Neural cell (in vitro differentiated cells): ENCODE data around the gene DPH6.

Experiments used
- CTCF ChIP-seq: fragments of 450-650 bp; IDR thresholded peaks from 2 replicates; pipeline ENCODE4 v1.5.1; 2014; ENCODE audit warnings: antibody characterized with exemption, mild to moderate bottlenecking, moderate library complexity; ENCODE audit not compliant: poor library complexity, severe bottlenecking
- EP300 ChIP-seq: fragments of 450-650 bp; conservative IDR thresholded peaks from 2 replicates; pipeline ENCODE4 v1.6.1; 2014; ENCODE audit warnings: antibody characterized with exemption, mild to moderate bottlenecking, moderate library complexity; ENCODE audit not compliant: poor library complexity, severe bottlenecking
- POLR2AphosphoS5 ChIP-seq: IDR thresholded peaks from 2 replicates; pipeline ENCODE4 v1.6.1; 2012
- RAD21 ChIP-seq: fragments of 450-650 bp; conservative IDR thresholded peaks from 2 replicates; pipeline ENCODE4 v1.6.1; 2014; ENCODE audit warnings: antibody characterized with exemption, mild to moderate bottlenecking, moderate library complexity
- REST ChIP-seq: IDR thresholded peaks from 2 replicates; pipeline ENCODE4 v1.6.1; 2012; ENCODE audit warnings: borderline replicate concordance

GRCh38 chr15:35477312-35478262 is 68.4 kb downstream of the DPH6 start:
- TF ChIP-seq POLR2AphosphoS5, result no peak
- no peak for TF ChIP-seq CTCF
- no peak for TF ChIP-seq REST
- no peak for TF ChIP-seq EP300
- no peak for TF ChIP-seq RAD21
